ENCODE data around the gene ABLIM1. TPM values are rescaled to one million over a fixed set of nuclear protein-coding genes. Genes with fewer than 3 reads are reported as not detected.

Gene ABLIM1
- total and polyA plus RNA-seq, 2 of the 13 experiments (the other 11 are each of a cell fraction or from before 2014, with no cell fraction given), result 59.4 to 92.7 TPM

DNA sequence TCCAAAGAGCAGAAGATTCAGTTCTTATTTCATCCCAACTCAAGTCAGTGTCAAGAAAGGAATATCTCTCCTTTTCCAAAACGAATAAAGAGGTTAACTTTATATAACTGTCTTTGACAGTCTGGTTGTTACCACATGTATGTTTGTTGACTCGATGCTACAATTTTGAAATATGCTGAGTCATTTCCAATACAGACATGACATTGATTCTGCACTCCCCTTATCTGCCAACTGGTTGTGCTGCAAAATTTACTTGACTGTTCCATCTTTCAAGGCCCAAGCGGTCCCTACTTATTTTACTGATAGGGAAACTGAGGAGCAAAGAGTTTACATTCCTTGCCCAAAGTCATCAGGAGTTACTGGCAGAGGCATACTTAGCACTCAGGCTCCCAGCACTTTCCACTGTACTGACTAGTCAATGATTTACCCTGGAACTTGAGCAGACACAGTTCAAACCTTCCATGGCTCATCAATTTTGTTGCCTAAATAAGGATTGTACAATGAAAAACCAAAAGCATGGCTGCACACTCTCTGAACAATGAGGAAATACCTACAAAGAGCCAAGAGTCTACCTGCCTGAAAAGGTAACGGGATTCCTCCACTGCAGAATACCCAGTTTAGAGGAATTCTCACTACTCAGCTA, 52.8 kb downstream of the ABLIM1 start:
- H3K4me1 ChIP-seq (ENCODE audit: insufficient read depth, low read length), result peaks cover 27% of the 10 kb centered on the region
- intact Hi-C loops (cut with micrococcal nuclease; ENCODE audit: unreplicated experiment), result no loop called here
- H3K27ac ChIP-seq (ENCODE audit: extremely low read length, insufficient read depth, low read length), result peak overlapping the region; percentile 26
- no peak overlapping the region for H2AFZ ChIP-seq (ENCODE audit: low read length)
- ChIA-PET POLR2A (no interaction called here), CTCF (ENCODE audit: low intra/inter-chr PET ratio, low total read pairs) (no interaction called here)
- in situ Hi-C loops (cut with HindIII; ENCODE audit: extremely low pct_ligation_motif_present, low pct_unique_long_range_greater_than_20kb), result no loop called here
- H3K9ac ChIP-seq (ENCODE audit: insufficient read depth, low read depth, low read length), result no peak overlapping the region
- no TSS peak for BruUV-seq (replicated peaks)
- no peaks in the 10 kb centered on the region for H3K36me3 ChIP-seq (replicated peaks in 1 of 2; ENCODE audit: control insufficient read depth in 1 of 2, insufficient read depth in 2 of 2, low read length in 2 of 2)
- no peaks in the 10 kb centered on the region for H3K9me3 ChIP-seq (ENCODE audit: low read length)
- H3K79me2 ChIP-seq (ENCODE audit: insufficient read depth, low read length), result no peaks in the 10 kb centered on the region
- DNase-seq (ENCODE audit: low spot score) (peak; percentile 68), ATAC-seq (peak; percentile 96), FAIRE-seq (peak; percentile 72)
- peak overlapping the region; percentile 43 for H3K4me2 ChIP-seq (ENCODE audit: low read depth, low read length)
- 25% methylated on average over 4 of the region's 4 CpGs for WGBS (ENCODE audit: low lambda C conversion rate)
- H4K20me1 ChIP-seq (ENCODE audit: insufficient read depth, low read length), result no peaks in the 10 kb centered on the region
- no peaks in the 10 kb centered on the region for H3K27me3 ChIP-seq (ENCODE audit: control insufficient read depth in 1 of 2, insufficient read depth in 2 of 2, low read length in 2 of 2)
- H3K4me3 ChIP-seq (replicated peaks in 1 of 3; ENCODE audit: insufficient read depth in 1 of 3, low read depth in 2 of 3, low read length in 3 of 3), result no peak overlapping the region
- TF ChIP-seq NFE2 (CRISPR knock-in tag; IDR thresholded peaks at IDR 0.05) (0 out of 2 replicates have a peak, but pooled peaks have one; percentile 71), ZNF75D (CRISPR knock-in tag; IDR thresholded peaks at IDR 0.05; ENCODE audit: borderline replicate concordance) (no peak), MXI1 (IDR thresholded peaks at IDR 0.05; ENCODE audit: borderline replicate concordance, low read depth, low read length) (no peak), SATB2 (CRISPR knock-in tag; IDR thresholded peaks at IDR 0.05) (no peak), ZNF605 (CRISPR knock-in tag; IDR thresholded peaks at IDR 0.05) (0 out of 2 replicates have a peak, but pooled peaks have one; percentile 34), ZNF44 (CRISPR knock-in tag; IDR thresholded peaks at IDR 0.05) (no peak), PHF8 (CRISPR knock-in tag; IDR thresholded peaks at IDR 0.05) (no peak), ZNF136 (CRISPR knock-in tag; IDR thresholded peaks at IDR 0.05; ENCODE audit: low read depth) (no peak), ZNF331 (CRISPR knock-in tag; IDR thresholded peaks at IDR 0.05) (peak; percentile 27; the same call in 1 of the 2 replicates)
- TF ChIP-seq, protein P1, sequence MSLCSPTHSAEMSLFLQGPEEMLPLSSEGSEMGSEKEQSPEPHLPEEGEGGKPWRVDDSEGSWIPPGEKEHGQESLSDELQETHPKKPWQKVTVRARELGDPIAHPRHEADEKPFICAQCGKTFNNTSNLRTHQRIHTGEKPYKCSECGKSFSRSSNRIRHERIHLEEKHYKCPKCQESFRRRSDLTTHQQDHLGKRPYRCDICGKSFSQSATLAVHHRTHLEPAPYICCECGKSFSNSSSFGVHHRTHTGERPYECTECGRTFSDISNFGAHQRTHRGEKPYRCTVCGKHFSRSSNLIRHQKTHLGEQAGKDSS (CRISPR knock-in tag; IDR thresholded peaks at IDR 0.05; ENCODE audit: borderline replicate concordance, low read depth), result no peak
- TF ChIP-seq, protein P2, sequence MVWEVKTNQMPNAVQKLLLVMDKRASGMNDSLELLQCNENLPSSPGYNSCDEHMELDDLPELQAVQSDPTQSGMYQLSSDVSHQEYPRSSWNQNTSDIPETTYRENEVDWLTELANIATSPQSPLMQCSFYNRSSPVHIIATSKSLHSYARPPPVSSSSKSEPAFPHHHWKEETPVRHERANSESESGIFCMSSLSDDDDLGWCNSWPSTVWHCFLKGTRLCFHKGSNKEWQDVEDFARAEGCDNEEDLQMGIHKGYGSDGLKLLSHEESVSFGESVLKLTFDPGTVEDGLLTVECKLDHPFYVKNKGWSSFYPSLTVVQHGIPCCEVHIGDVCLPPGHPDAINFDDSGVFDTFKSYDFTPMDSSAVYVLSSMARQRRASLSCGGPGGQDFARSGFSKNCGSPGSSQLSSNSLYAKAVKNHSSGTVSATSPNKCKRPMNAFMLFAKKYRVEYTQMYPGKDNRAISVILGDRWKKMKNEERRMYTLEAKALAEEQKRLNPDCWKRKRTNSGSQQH (CRISPR knock-in tag; IDR thresholded peaks at IDR 0.05; ENCODE audit: low read depth), result no peak
- TF ChIP-seq, protein P3, sequence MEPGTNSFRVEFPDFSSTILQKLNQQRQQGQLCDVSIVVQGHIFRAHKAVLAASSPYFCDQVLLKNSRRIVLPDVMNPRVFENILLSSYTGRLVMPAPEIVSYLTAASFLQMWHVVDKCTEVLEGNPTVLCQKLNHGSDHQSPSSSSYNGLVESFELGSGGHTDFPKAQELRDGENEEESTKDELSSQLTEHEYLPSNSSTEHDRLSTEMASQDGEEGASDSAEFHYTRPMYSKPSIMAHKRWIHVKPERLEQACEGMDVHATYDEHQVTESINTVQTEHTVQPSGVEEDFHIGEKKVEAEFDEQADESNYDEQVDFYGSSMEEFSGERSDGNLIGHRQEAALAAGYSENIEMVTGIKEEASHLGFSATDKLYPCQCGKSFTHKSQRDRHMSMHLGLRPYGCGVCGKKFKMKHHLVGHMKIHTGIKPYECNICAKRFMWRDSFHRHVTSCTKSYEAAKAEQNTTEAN (CRISPR knock-in tag; conservative IDR thresholded peaks at IDR 0.05), result no peak
- TF ChIP-seq, protein P4, sequence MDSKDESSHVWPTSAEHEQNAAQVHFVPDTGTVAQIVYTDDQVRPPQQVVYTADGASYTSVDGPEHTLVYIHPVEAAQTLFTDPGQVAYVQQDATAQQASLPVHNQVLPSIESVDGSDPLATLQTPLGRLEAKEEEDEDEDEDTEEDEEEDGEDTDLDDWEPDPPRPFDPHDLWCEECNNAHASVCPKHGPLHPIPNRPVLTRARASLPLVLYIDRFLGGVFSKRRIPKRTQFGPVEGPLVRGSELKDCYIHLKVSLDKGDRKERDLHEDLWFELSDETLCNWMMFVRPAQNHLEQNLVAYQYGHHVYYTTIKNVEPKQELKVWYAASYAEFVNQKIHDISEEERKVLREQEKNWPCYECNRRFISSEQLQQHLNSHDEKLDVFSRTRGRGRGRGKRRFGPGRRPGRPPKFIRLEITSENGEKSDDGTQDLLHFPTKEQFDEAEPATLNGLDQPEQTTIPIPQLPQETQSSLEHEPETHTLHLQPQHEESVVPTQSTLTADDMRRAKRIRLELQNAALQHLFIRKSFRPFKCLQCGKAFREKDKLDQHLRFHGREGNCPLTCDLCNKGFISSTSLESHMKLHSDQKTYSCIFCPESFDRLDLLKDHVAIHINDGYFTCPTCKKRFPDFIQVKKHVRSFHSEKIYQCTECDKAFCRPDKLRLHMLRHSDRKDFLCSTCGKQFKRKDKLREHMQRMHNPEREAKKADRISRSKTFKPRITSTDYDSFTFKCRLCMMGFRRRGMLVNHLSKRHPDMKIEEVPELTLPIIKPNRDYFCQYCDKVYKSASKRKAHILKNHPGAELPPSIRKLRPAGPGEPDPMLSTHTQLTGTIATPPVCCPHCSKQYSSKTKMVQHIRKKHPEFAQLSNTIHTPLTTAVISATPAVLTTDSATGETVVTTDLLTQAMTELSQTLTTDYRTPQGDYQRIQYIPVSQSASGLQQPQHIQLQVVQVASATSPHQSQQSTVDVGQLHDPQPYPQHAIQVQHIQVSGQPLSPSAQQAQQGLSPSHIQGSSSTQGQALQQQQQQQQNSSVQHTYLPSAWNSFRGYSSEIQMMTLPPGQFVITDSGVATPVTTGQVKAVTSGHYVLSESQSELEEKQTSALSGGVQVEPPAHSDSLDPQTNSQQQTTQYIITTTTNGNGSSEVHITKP (CRISPR knock-in tag; IDR thresholded peaks at IDR 0.05; ENCODE audit: low read depth), result no peak
- TF ChIP-seq, protein P5, sequence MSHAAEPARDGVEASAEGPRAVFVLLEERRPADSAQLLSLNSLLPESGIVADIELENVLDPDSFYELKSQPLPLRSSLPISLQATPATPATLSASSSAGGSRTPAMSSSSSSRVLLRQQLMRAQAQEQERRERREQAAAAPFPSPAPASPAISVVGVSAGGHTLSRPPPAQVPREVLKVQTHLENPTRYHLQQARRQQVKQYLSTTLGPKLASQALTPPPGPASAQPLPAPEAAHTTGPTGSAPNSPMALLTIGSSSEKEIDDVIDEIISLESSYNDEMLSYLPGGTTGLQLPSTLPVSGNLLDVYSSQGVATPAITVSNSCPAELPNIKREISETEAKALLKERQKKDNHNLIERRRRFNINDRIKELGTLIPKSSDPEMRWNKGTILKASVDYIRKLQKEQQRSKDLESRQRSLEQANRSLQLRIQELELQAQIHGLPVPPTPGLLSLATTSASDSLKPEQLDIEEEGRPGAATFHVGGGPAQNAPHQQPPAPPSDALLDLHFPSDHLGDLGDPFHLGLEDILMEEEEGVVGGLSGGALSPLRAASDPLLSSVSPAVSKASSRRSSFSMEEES (CRISPR knock-in tag; IDR thresholded peaks at IDR 0.05), result no peak

Data from HepG2 (cell line).